DOHH2 (cell line): ENCODE results near the gene KIRREL3.

Experiments used
- H3F3A ChIP-seq: fragments of 200-600 bp; sonication (generic), shearing (Covaris generic); 2 replicates; pipeline ENCODE4 v1.6.0; 2016; ENCODE audit warnings: antibody characterized with exemption, mild to moderate bottlenecking; ENCODE audit not compliant: control insufficient read depth, insufficient read depth
- H3K27ac ChIP-seq: fragments of 200-600 bp; sonication (generic); 2 replicates; pipeline ENCODE4 v1.5.1; 2014; ENCODE audit warnings: low read depth, mild to moderate bottlenecking, low read length, moderate library complexity
- H3K27me3 ChIP-seq: fragments of 200-600 bp; sonication (generic); 2 replicates; pipeline ENCODE4 v1.6.1; 2014; ENCODE audit warnings: mild to moderate bottlenecking, low read length, mixed read lengths; ENCODE audit not compliant: control insufficient read depth
- H3K36me3 ChIP-seq: fragments of 200-600 bp; sonication (generic); 2 replicates; pipeline ENCODE4 v1.6.1; 2014; ENCODE audit warnings: mild to moderate bottlenecking, low read length, moderate library complexity, mixed read lengths; ENCODE audit not compliant: control insufficient read depth
- H3K4me1 ChIP-seq: fragments of 200-600 bp; sonication (generic); 2 replicates; pipeline ENCODE4 v1.6.1; 2014; ENCODE audit warnings: mild to moderate bottlenecking, low read length, mixed read lengths; ENCODE audit not compliant: control insufficient read depth
- H3K4me2 ChIP-seq: fragments of 200-600 bp; sonication (generic); 2 replicates; pipeline ENCODE4 v1.6.0; 2014; ENCODE audit warnings: mild to moderate bottlenecking, low read length, moderate library complexity
- H3K4me3 ChIP-seq: fragments of 200-600 bp; sonication (generic); 2 replicates; pipeline ENCODE4 v1.5.1; 2014; ENCODE audit warnings: mild to moderate bottlenecking, low read length, mixed read lengths
- H3K79me2 ChIP-seq: fragments of 200-600 bp; sonication (generic); 2 replicates; pipeline ENCODE4 v1.6.1; 2014; ENCODE audit warnings: mild to moderate bottlenecking, low read length, mixed read lengths; ENCODE audit not compliant: control insufficient read depth
- H3K9me2 ChIP-seq: fragments of 200-600 bp; sonication (generic); replicated peaks from 2 replicates; pipeline ENCODE4 v1.6.1; 2014; ENCODE audit warnings: mild to moderate bottlenecking, low read length, mixed read lengths; ENCODE audit not compliant: control insufficient read depth
- H3K9me3 ChIP-seq: fragments of 200-600 bp; sonication (generic); 2 replicates; pipeline ENCODE4 v1.6.1; 2014; ENCODE audit warnings: antibody characterized with exemption, low read length, mixed read lengths; ENCODE audit not compliant: control insufficient read depth, insufficient read depth
- H4K20me1 ChIP-seq: fragments of 200-600 bp; sonication (generic); 2 replicates; pipeline ENCODE4 v1.6.0; 2014; ENCODE audit warnings: low read depth, mild to moderate bottlenecking, antibody characterized with exemption, low read length, moderate library complexity; ENCODE audit not compliant: control insufficient read depth, insufficient read depth
- CTCF ChIP-seq: fragments of 200-600 bp; sonication (generic); IDR thresholded peaks from one replicate; pipeline ENCODE4 v1.5.1; 2014; ENCODE audit warnings: antibody characterized with exemption, mild to moderate bottlenecking, low read depth, low read length; ENCODE audit not compliant: poor library complexity, severe bottlenecking
- EZH2phosphoT487 ChIP-seq: fragments of 200-600 bp; sonication (generic); IDR thresholded peaks from 2 replicates; pipeline ENCODE4 v1.6.1; 2017; ENCODE audit warnings: borderline replicate concordance, mild to moderate bottlenecking, antibody characterized with exemption, low read length, moderate library complexity, mixed read lengths

Gene KIRREL3

GRCh38 chr11:126548581-126549550 is 451.7 kb downstream of the KIRREL3 start:
- no peaks in the 10 kb centered on the region for H3K36me3 ChIP-seq
- H3K4me3 ChIP-seq, result no peak overlapping the region
- H3K27me3 ChIP-seq, result peaks cover 4% of the 10 kb centered on the region; the same call in 1 of the 2 replicates
- no peaks in the 10 kb centered on the region for H4K20me1 ChIP-seq
- H3K9me3 ChIP-seq, result no peaks in the 10 kb centered on the region
- H3K9me2 ChIP-seq, result no peaks in the 10 kb centered on the region
- H3K27ac ChIP-seq, result no peak overlapping the region
- H3K4me1 ChIP-seq, result no peaks in the 10 kb centered on the region
- H3F3A ChIP-seq, result no peaks in the 10 kb centered on the region
- TF ChIP-seq EZH2phosphoT487 (no peak), CTCF (no peak)
- no peaks in the 10 kb centered on the region for H3K79me2 ChIP-seq
- no peak overlapping the region for H3K4me2 ChIP-seq

GRCh38 chr11:126547691-126548090 is 452.9 kb downstream of the KIRREL3 start:
- no peak overlapping the region for H3K4me3 ChIP-seq
- H3K9me3 ChIP-seq, result no peaks in the 10 kb centered on the region
- no peak overlapping the region for H3K27ac ChIP-seq
- H3K27me3 ChIP-seq, result peaks cover 13% of the 10 kb centered on the region
- no peak overlapping the region for H3K4me2 ChIP-seq
- no peak for TF ChIP-seq EZH2phosphoT487
- TF ChIP-seq CTCF, result no peak
- no peaks in the 10 kb centered on the region for H3K79me2 ChIP-seq
- H3K4me1 ChIP-seq, result no peaks in the 10 kb centered on the region
- H3K9me2 ChIP-seq, result no peaks in the 10 kb centered on the region
- H3K36me3 ChIP-seq, result no peaks in the 10 kb centered on the region
- no peaks in the 10 kb centered on the region for H3F3A ChIP-seq
- no peaks in the 10 kb centered on the region for H4K20me1 ChIP-seq

GRCh38 chr11:126547161-126547560 is 453.4 kb downstream of the KIRREL3 start:
- H3K36me3 ChIP-seq, result no peaks in the 10 kb centered on the region
- no peaks in the 10 kb centered on the region for H4K20me1 ChIP-seq
- no peak overlapping the region for H3K27ac ChIP-seq
- no peaks in the 10 kb centered on the region for H3K9me3 ChIP-seq
- no peak for TF ChIP-seq EZH2phosphoT487
- TF ChIP-seq CTCF, result no peak
- no peaks in the 10 kb centered on the region for H3K9me2 ChIP-seq
- H3K4me3 ChIP-seq, result no peak overlapping the region
- H3K79me2 ChIP-seq, result no peaks in the 10 kb centered on the region
- peaks cover 13% of the 10 kb centered on the region for H3K27me3 ChIP-seq
- H3F3A ChIP-seq, result no peaks in the 10 kb centered on the region
- H3K4me2 ChIP-seq, result no peak overlapping the region
- no peaks in the 10 kb centered on the region for H3K4me1 ChIP-seq
